ENCODE measurements around the gene LLGL2. TPM values are rescaled to one million over a fixed set of nuclear protein-coding genes. Genes with fewer than 3 reads are reported as not detected.

The LLGL2 gene
- total and polyA plus RNA-seq, 10 of the 15 experiments (the other 5 are each of a cell fraction or from before 2014, with no cell fraction given), result 0.21 to 9.9 (median 4.5) TPM

DNA sequence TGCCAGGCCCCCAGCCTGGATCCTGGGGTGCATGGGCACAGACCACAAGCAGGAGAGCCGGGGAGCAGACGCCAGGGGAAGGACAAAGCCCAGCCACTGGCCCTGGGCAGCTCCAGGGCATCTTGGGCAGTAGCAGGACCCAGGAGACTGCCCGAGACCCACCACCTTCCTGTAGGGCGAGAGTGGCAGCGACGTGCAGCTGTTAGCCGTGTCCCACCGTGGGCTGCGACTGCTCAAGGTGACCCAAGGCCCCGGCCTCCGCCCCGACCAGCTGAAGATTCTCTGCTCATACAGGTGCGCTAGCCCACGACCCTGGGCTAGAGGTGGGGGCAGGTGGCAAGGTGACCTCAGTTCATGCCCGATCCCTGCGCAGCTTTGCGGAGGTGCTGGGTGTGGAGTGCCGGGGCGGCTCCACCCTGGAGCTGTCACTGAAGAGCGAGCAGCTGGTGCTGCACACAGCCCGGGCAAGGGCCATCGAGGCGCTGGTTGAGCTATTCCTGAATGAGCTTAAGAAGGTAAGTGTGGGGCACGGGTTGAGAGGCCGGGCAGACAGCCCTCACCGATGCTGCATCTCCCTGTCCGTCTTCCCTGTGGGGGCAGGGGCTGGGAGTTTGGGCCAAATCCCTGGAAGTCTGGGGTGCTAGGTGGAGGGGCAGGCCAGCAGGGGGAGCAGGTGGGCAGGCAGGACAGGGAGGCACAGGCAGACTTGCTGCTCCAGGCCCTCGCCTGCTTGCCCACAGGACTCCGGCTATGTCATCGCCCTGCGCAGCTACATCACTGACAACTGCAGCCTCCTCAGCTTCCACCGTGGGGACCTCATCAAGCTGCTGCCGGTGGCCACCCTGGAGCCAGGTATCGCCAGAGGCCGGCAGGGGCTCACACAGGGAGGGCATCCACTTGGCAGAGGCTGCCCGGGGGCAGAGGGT lies 94.3 kb downstream of the LLGL2 start:
- H3K27me3 ChIP-seq (replicated peaks in 1 of 2; ENCODE audit: control insufficient read depth in 2 of 2, insufficient read depth in 2 of 2, low read length in 1 of 2), result no peaks in the 10 kb centered on the region
- no TSS peak for BruUV-seq (replicated peaks)
- ChIA-PET SMC1A (ENCODE audit: uncharacterized antibody, unreplicated experiment) (interaction anchor here (1.3 kb wide), 1 partner anchor 128 kb away, joined by 3 read pairs; no protein-coding TSS in a partner anchor), CTCF (interaction anchor here (0.6 to 3.5 kb wide), 10 partner anchors 9 to 137 kb away, joined by 3 to 43 read pairs (median 5); partner anchors contain the start of gene SMIM5), POLR2A (no interaction called here), RAD21 (ENCODE audit: unreplicated experiment) (interaction anchor here (1.0 to 1.8 kb wide), 4 partner anchors 13 to 131 kb away, joined by 3 to 7 read pairs (median 6); partner anchors contain the start of gene SMIM5)
- no peak overlapping the region for H3K9ac ChIP-seq (ENCODE audit: control insufficient read depth, insufficient read depth, low read length)
- no peaks in the 10 kb centered on the region for H4K20me1 ChIP-seq (ENCODE audit: control insufficient read depth, insufficient read depth)
- H3K79me2 ChIP-seq (ENCODE audit: control insufficient read depth, insufficient read depth, low read length), result no peaks in the 10 kb centered on the region
- in situ Hi-C loops (cut with MboI) (no loop called here), intact Hi-C loops (cut with micrococcal nuclease; ENCODE audit: unreplicated experiment) (no loop called here)
- H3K27ac ChIP-seq (ENCODE audit: control insufficient read depth, insufficient read depth), result no peak overlapping the region
- no peak overlapping the region for H2AFZ ChIP-seq (ENCODE audit: control insufficient read depth, low read depth, low read length)
- no peaks in the 10 kb centered on the region for H3K4me1 ChIP-seq (ENCODE audit: control insufficient read depth, insufficient read depth, low read length)
- FAIRE-seq (no peak), DNase-seq (ENCODE audit: low read depth, low spot score) (no peak), ATAC-seq (peak; percentile 68)
- H3K9me3 ChIP-seq (replicated peaks; ENCODE audit: control insufficient read depth, insufficient read depth, low read length), result no peaks in the 10 kb centered on the region
- H3K4me3 ChIP-seq, result no peak overlapping the region
- no peak overlapping the region for H3K4me2 ChIP-seq (ENCODE audit: control insufficient read depth, insufficient read depth)
- no peaks in the 10 kb centered on the region for H3K36me3 ChIP-seq (ENCODE audit: control insufficient read depth in 2 of 2, insufficient read depth in 2 of 2, low read length in 1 of 2)
- WGBS (ENCODE audit: insufficient coverage, insufficient replicate concordance, low lambda C conversion rate, missing lambda C conversion rate), result 48% methylated on average over 36 of the region's 36 CpGs
- no peak for TF ChIP-seq TBL1XR1 (IDR thresholded peaks at IDR 0.05; ENCODE audit: low read depth, low read length)
- TF ChIP-seq KAT2A (conservative IDR thresholded peaks at IDR 0.05; ENCODE audit: control insufficient read depth, low read depth, low read length), result no peak
- TF ChIP-seq DPF2 (IDR thresholded peaks at IDR 0.05), result no peak
- no peak for TF ChIP-seq NFIC (IDR thresholded peaks at IDR 0.05; ENCODE audit: low read depth, low read length)
- TF ChIP-seq NR2C1 (IDR thresholded peaks at IDR 0.05), result no peak
- TF ChIP-seq WRNIP1 (IDR thresholded peaks at IDR 0.05; ENCODE audit: borderline replicate concordance, low read depth, low read length), result no peak
- TF ChIP-seq POLR2A (IDR thresholded peaks at IDR 0.05; ENCODE audit: low read depth, low read length), result 0 out of 2 replicates have a peak, but pooled peaks have one; percentile 10
- TF ChIP-seq CEBPB (IDR thresholded peaks at IDR 0.05; ENCODE audit: borderline replicate concordance in 1 of 2, low read depth in 2 of 2, low read length in 2 of 2), result no peak
- TF ChIP-seq, protein P1, sequence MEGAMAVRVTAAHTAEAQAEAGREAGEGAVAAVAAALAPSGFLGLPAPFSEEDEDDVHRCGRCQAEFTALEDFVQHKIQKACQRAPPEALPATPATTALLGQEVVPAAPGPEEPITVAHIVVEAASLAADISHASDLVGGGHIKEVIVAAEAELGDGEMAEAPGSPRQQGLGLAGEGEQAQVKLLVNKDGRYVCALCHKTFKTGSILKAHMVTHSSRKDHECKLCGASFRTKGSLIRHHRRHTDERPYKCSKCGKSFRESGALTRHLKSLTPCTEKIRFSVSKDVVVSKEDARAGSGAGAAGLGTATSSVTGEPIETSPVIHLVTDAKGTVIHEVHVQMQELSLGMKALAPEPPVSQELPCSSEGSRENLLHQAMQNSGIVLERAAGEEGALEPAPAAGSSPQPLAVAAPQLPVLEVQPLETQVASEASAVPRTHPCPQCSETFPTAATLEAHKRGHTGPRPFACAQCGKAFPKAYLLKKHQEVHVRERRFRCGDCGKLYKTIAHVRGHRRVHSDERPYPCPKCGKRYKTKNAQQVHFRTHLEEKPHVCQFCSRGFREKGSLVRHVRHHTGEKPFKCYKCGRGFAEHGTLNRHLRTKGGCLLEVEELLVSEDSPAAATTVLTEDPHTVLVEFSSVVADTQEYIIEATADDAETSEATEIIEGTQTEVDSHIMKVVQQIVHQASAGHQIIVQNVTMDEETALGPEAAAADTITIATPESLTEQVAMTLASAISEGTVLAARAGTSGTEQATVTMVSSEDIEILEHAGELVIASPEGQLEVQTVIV (IDR thresholded peaks at IDR 0.05; ENCODE audit: borderline replicate concordance, partially characterized antibody), result no peak
- peak; percentile 33 to 71 (median 39) for TF ChIP-seq CTCF (IDR thresholded peaks at IDR 0.05 in 2 of 3, conservative IDR thresholded peaks at IDR 0.05 in 1 of 3; ENCODE audit: control insufficient read depth in 2 of 3, extremely low read depth in 1 of 3, insufficient read depth in 1 of 3, low read depth in 3 of 3, low read length in 3 of 3)
- TF ChIP-seq SIN3A (IDR thresholded peaks at IDR 0.05; ENCODE audit: low read depth, low read length), result no peak
- TF ChIP-seq, protein P2, sequence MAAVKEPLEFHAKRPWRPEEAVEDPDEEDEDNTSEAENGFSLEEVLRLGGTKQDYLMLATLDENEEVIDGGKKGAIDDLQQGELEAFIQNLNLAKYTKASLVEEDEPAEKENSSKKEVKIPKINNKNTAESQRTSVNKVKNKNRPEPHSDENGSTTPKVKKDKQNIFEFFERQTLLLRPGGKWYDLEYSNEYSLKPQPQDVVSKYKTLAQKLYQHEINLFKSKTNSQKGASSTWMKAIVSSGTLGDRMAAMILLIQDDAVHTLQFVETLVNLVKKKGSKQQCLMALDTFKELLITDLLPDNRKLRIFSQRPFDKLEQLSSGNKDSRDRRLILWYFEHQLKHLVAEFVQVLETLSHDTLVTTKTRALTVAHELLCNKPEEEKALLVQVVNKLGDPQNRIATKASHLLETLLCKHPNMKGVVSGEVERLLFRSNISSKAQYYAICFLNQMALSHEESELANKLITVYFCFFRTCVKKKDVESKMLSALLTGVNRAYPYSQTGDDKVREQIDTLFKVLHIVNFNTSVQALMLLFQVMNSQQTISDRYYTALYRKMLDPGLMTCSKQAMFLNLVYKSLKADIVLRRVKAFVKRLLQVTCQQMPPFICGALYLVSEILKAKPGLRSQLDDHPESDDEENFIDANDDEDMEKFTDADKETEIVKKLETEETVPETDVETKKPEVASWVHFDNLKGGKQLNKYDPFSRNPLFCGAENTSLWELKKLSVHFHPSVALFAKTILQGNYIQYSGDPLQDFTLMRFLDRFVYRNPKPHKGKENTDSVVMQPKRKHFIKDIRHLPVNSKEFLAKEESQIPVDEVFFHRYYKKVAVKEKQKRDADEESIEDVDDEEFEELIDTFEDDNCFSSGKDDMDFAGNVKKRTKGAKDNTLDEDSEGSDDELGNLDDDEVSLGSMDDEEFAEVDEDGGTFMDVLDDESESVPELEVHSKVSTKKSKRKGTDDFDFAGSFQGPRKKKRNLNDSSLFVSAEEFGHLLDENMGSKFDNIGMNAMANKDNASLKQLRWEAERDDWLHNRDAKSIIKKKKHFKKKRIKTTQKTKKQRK (IDR thresholded peaks at IDR 0.05; ENCODE audit: low read depth, low read length), result no peak
